ENCODE results near the gene CLPTM1L.

CLPTM1L gene

GRCh38 chr5:1315018-1315708 is 29.7 kb downstream of the CLPTM1L start:
- DNase-seq (ENCODE audit: low read depth) = no peak

GRCh38 chr5:1314564-1314982 is 30.3 kb downstream of the CLPTM1L start:
- DNase-seq (ENCODE audit: low read depth) = no peak

- peak; percentile 38 for DNase-seq (ENCODE audit: low read depth)
These were observed 31.7 kb downstream of the CLPTM1L start for GRCh38 chr5:1312993-1313833.

- no peak for DNase-seq (ENCODE audit: low read depth)
These were observed 32.7 kb downstream of the CLPTM1L start for GRCh38 chr5:1312206-1312605.

- DNase-seq (ENCODE audit: low read depth) = no peak
These were observed 33.4 kb downstream of the CLPTM1L start for GRCh38 chr5:1311439-1312055.

GRCh38 chr5:1310118-1310517 is 34.8 kb downstream of the CLPTM1L start:
- DNase-seq (ENCODE audit: low read depth) = no peak

GRCh38 chr5:1304033-1304432 is 40.9 kb downstream of the CLPTM1L start:
- DNase-seq (ENCODE audit: low read depth) = no peak

GRCh38 chr5:1302258-1302657 is 42.6 kb downstream of the CLPTM1L start:
- no peak for DNase-seq (ENCODE audit: low read depth)

- DNase-seq (ENCODE audit: low read depth) = no peak
These were observed 44.3 kb downstream of the CLPTM1L start for GRCh38 chr5:1300581-1301083.

GRCh38 chr5:1299961-1300360 is 44.9 kb downstream of the CLPTM1L start:
- no peak for DNase-seq (ENCODE audit: low read depth)

- no peak for DNase-seq (ENCODE audit: low read depth)
These were observed 45.4 kb downstream of the CLPTM1L start for GRCh38 chr5:1299511-1299850.

- no peak for DNase-seq (ENCODE audit: low read depth)
These were observed 46.0 kb downstream of the CLPTM1L start for GRCh38 chr5:1298723-1299510.

GRCh38 chr5:1298067-1298551 is 46.8 kb downstream of the CLPTM1L start:
- DNase-seq (ENCODE audit: low read depth) = no peak

- DNase-seq (ENCODE audit: low read depth) = no peak
These were observed 47.7 kb downstream of the CLPTM1L start for GRCh38 chr5:1297243-1297642.

- no peak for DNase-seq (ENCODE audit: low read depth)
These were observed 49.3 kb downstream of the CLPTM1L start for GRCh38 chr5:1295650-1296037.

GRCh38 chr5:1294835-1295649 is 49.9 kb downstream of the CLPTM1L start, which contains the start of gene TERT:
Gene TERT, minus strand, starts transcription at chr5:1295068. Its CDS starts 79 bp downstream, at chr5:1294989.
- DNase-seq (ENCODE audit: low read depth) = peak; percentile 52

- DNase-seq (ENCODE audit: low read depth) = peak; percentile 38
These were observed 50.6 kb downstream of the CLPTM1L start for GRCh38 chr5:1294206-1294834.

- DNase-seq (ENCODE audit: low read depth) = peak; percentile 46
These were observed 51.3 kb downstream of the CLPTM1L start for GRCh38 chr5:1293416-1294205.

GRCh38 chr5:1292846-1293415 is 52.0 kb downstream of the CLPTM1L start:
- DNase-seq (ENCODE audit: low read depth) = peak; percentile 69

Data from EH (cell line).